22Rv1 (cell line): Measurements from ENCODE around the gene TUBB2B.

ENCODE experiments used
- ZFX ChIP-seq: fragments of 450-650 bp; IDR thresholded peaks from 2 replicates; pipeline ENCODE4 v1.6.1; 2017; ENCODE audit warnings: antibody characterized with exemption, borderline replicate concordance
- TF ChIP-seq, protein P1 (sequence below): fragments of 450-650 bp; IDR thresholded peaks from 2 replicates; pipeline ENCODE4 v1.5.1; 2017; ENCODE audit warnings: mild to moderate bottlenecking

GRCh38 chr6:3277251-3277650, 49.8 kb upstream of the TUBB2B start:
- TF ChIP-seq, protein P1, sequence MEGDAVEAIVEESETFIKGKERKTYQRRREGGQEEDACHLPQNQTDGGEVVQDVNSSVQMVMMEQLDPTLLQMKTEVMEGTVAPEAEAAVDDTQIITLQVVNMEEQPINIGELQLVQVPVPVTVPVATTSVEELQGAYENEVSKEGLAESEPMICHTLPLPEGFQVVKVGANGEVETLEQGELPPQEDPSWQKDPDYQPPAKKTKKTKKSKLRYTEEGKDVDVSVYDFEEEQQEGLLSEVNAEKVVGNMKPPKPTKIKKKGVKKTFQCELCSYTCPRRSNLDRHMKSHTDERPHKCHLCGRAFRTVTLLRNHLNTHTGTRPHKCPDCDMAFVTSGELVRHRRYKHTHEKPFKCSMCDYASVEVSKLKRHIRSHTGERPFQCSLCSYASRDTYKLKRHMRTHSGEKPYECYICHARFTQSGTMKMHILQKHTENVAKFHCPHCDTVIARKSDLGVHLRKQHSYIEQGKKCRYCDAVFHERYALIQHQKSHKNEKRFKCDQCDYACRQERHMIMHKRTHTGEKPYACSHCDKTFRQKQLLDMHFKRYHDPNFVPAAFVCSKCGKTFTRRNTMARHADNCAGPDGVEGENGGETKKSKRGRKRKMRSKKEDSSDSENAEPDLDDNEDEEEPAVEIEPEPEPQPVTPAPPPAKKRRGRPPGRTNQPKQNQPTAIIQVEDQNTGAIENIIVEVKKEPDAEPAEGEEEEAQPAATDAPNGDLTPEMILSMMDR, result no peak
- no peak for TF ChIP-seq ZFX
